PC-3 (cell line): Measurements from ENCODE around the gene FBXL5. TPM values are rescaled to one million over a fixed set of nuclear protein-coding genes. Genes with fewer than 3 reads are reported as not detected.

Experiments
- ATAC-seq: fragments of 200-7000 bp; cut with Tn5 transposase; 2 replicates; pipeline ENCODE4 v1.9.1; 2020; ENCODE audit warnings: mild to moderate bottlenecking, moderate library complexity
- BruUV-seq: library from RNA; stranded (reverse); fragments of 400-500 nt; replicated peaks from 2 replicates; lab custom pipeline; 2021; lab: Mats Ljungman, UMichigan
- CTCF ChIA-PET: fragments of 300-600 bp; sonication (Branson Sonifier 250); formaldehyde crosslinking; loops from one replicate; lab custom pipeline; 2022; ENCODE audit warnings: antibody characterized with exemption; lab: Charles Lee
- POLR2A ChIA-PET: fragments of 300-600 bp; sonication (Branson Sonifier 250); formaldehyde crosslinking; loops from one replicate; lab custom pipeline; 2022; ENCODE audit warnings: antibody characterized with exemption; ENCODE audit not compliant: unreplicated experiment; lab: Charles Lee
- DNase-seq: peaks from one replicate; pipeline ENCODE4 v3.0.0-alpha.2; 2015
- H2AFZ ChIP-seq: fragments of 300-600 bp; sonication (generic); 2 replicates; pipeline ENCODE4 v1.6.0; 2016; ENCODE audit warnings: antibody characterized with exemption, low read length
- H3F3A ChIP-seq: fragments of 300-600 bp; sonication (generic); one replicate; pipeline ENCODE4 v1.6.0; 2017; ENCODE audit warnings: antibody characterized with exemption, low read length, control low read depth, mild to moderate bottlenecking; ENCODE audit not compliant: unreplicated experiment
- H3K27ac ChIP-seq: fragments of 300-600 bp; sonication (generic); 2 replicates; pipeline ENCODE4 v1.5.1; 2016; ENCODE audit warnings: mild to moderate bottlenecking, low read length
- H3K27me3 ChIP-seq: fragments of 300-600 bp; sonication (generic); 2 replicates; pipeline ENCODE4 v1.6.1; 2016; ENCODE audit warnings: low read length, mixed read lengths
- H3K36me3 ChIP-seq: fragments of 300-600 bp; sonication (generic); 2 replicates; pipeline ENCODE4 v1.6.1; 2016; ENCODE audit warnings: low read depth, mixed run types, low read length, mixed read lengths
- H3K4me1 ChIP-seq: fragments of 300-600 bp; sonication (generic); 2 replicates; pipeline ENCODE4 v1.5.1; 2016; ENCODE audit warnings: low read length; ENCODE audit not compliant: insufficient read depth
- H3K4me2 ChIP-seq: fragments of 300-600 bp; sonication (generic); 2 replicates; pipeline ENCODE4 v1.6.0; 2016; ENCODE audit warnings: low read length
- H3K4me3 ChIP-seq: fragments of 300-600 bp; sonication (generic); 2 replicates; pipeline ENCODE4 v1.5.1; 2016; ENCODE audit warnings: mild to moderate bottlenecking, low read length, mixed read lengths
- H3K79me2 ChIP-seq: fragments of 300-600 bp; sonication (generic); 2 replicates; pipeline ENCODE4 v1.6.1; 2017; ENCODE audit warnings: low read length, mixed read lengths
- H3K9ac ChIP-seq: fragments of 300-600 bp; sonication (generic); 2 replicates; pipeline ENCODE4 v1.6.0; 2016; ENCODE audit warnings: mild to moderate bottlenecking, low read length
- H3K9me2 ChIP-seq: fragments of 300-600 bp; sonication (generic); replicated peaks from 2 replicates; pipeline ENCODE4 v1.6.1; 2016; ENCODE audit warnings: mixed run types, low read length, mixed read lengths
- H3K9me3 ChIP-seq: fragments of 300-600 bp; sonication (generic); 2 replicates; pipeline ENCODE4 v1.6.1; 2016; ENCODE audit warnings: low read length, mixed read lengths
- H4K20me1 ChIP-seq: fragments of 300-600 bp; sonication (generic); 2 replicates; pipeline ENCODE4 v1.6.1; 2016; ENCODE audit warnings: low read length, mixed read lengths
- EZH2 ChIP-seq: fragments of 300-600 bp; sonication (generic); IDR thresholded peaks from one replicate; pipeline ENCODE4 v1.6.1; 2017; ENCODE audit warnings: antibody characterized with exemption, mild to moderate bottlenecking, low read length; ENCODE audit not compliant: unreplicated experiment
- EZH2phosphoT487 ChIP-seq: fragments of 300-600 bp; sonication (generic); IDR thresholded peaks from 2 replicates; pipeline ENCODE4 v1.6.1; 2018; ENCODE audit warnings: mild to moderate bottlenecking, antibody characterized with exemption, low read length, borderline replicate concordance
- intact Hi-C: fragments of 100-400 bp; cut with micrococcal nuclease; formaldehyde crosslinking; loops from 2 replicates; pipeline ENCODE4 v1.9.0; 2023
- total RNA-seq: library from RNA; depleted of rRNA; stranded (reverse); fragments of >200 nt; gene quantifications from 2 replicates; pipeline ENCODE4 v1.2.3, GENCODE V29; 2014
- TF ChIP-seq, protein P1 (sequence below): fragments of 300-600 bp; sonication (generic); conservative IDR thresholded peaks from 2 replicates; pipeline ENCODE4 v1.5.1; 2017; ENCODE audit warnings: antibody characterized with exemption, low read depth, mild to moderate bottlenecking, low read length

FBXL5 gene
- total RNA-seq, 1 experiment from 2014 or later, result 42.4 TPM

DNA sequence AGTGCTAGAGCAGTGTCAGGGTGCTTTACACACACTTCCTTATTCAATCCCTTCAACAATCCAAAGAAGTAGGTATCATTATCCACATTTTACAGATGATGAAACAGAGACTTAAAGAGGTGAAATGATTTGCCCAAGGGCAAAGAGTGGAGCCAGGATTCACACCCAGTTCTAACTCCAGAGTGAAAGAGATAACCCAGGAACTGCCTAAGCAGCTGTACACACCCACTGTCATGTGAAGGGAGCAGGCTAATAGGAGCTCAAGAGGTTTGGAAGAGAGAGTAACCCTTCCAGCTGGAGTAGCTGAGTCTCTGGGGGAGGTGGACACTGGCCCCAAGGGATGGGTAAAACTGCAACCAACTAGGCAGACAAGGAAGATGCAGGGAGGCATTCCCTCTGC, 92.5 kb downstream of the FBXL5 start:
- ChIA-PET CTCF (no interaction called here), POLR2A (no interaction called here)
- no peaks in the 10 kb centered on the region for H3F3A ChIP-seq
- ATAC-seq, result no peak
- no peaks in the 10 kb centered on the region for H3K4me1 ChIP-seq
- H4K20me1 ChIP-seq, result no peaks in the 10 kb centered on the region
- H2AFZ ChIP-seq, result no peak overlapping the region
- intact Hi-C loops, result no loop called here
- no peak overlapping the region for H3K27ac ChIP-seq
- no TSS peak for BruUV-seq
- no peak overlapping the region for H3K4me2 ChIP-seq
- H3K36me3 ChIP-seq, result no peaks in the 10 kb centered on the region
- TF ChIP-seq EZH2 (no peak), EZH2phosphoT487 (no peak)
- TF ChIP-seq, protein P1, sequence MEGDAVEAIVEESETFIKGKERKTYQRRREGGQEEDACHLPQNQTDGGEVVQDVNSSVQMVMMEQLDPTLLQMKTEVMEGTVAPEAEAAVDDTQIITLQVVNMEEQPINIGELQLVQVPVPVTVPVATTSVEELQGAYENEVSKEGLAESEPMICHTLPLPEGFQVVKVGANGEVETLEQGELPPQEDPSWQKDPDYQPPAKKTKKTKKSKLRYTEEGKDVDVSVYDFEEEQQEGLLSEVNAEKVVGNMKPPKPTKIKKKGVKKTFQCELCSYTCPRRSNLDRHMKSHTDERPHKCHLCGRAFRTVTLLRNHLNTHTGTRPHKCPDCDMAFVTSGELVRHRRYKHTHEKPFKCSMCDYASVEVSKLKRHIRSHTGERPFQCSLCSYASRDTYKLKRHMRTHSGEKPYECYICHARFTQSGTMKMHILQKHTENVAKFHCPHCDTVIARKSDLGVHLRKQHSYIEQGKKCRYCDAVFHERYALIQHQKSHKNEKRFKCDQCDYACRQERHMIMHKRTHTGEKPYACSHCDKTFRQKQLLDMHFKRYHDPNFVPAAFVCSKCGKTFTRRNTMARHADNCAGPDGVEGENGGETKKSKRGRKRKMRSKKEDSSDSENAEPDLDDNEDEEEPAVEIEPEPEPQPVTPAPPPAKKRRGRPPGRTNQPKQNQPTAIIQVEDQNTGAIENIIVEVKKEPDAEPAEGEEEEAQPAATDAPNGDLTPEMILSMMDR, result no peak
- DNase-seq, result no peak
- H3K4me3 ChIP-seq, result no peak overlapping the region
- H3K9me3 ChIP-seq, result no peaks in the 10 kb centered on the region
- H3K79me2 ChIP-seq, result no peaks in the 10 kb centered on the region
- H3K9me2 ChIP-seq, result no peaks in the 10 kb centered on the region
- no peak overlapping the region for H3K9ac ChIP-seq
- H3K27me3 ChIP-seq, result no peaks in the 10 kb centered on the region

DNA sequence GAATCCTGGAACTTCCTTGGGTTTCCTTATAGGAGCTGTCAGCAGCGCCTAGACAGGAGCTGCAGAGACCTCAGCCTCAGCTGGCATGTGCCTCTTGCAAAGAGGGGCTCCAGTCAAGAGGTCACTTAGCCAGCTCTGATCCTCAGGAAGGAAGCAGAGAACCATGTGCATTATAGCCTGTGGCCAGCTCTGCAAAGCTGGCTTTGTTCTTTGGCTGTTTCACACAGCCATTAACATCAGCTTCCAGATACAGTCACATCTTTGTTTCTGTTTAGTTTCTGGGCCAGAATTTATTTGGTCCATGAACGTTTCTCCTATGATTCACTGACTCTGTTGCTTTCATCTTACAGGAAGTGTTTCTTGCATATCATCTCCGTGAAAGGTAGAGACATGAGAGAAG, 93.0 kb downstream of the FBXL5 start:
- intact Hi-C loops, result no loop called here
- Histone ChIP-seq H3K4me3 (no peak overlapping the region), H3K9me3 (no peaks in the 10 kb centered on the region), H3K4me1 (no peaks in the 10 kb centered on the region), H3K9ac (no peak overlapping the region), H3K79me2 (no peaks in the 10 kb centered on the region), H3K4me2 (no peak overlapping the region), H2AFZ (no peak overlapping the region), H3K36me3 (no peaks in the 10 kb centered on the region), H3F3A (no peaks in the 10 kb centered on the region), H3K27ac (no peak overlapping the region), H4K20me1 (no peaks in the 10 kb centered on the region), H3K9me2 (no peaks in the 10 kb centered on the region), H3K27me3 (no peaks in the 10 kb centered on the region)
- ChIA-PET POLR2A (no interaction called here), CTCF (no interaction called here)
- ATAC-seq (no peak), DNase-seq (no peak)
- TF ChIP-seq EZH2phosphoT487, result no peak
- TF ChIP-seq, protein P1, result no peak
- TF ChIP-seq EZH2, result no peak
- BruUV-seq, result no TSS peak

DNA sequence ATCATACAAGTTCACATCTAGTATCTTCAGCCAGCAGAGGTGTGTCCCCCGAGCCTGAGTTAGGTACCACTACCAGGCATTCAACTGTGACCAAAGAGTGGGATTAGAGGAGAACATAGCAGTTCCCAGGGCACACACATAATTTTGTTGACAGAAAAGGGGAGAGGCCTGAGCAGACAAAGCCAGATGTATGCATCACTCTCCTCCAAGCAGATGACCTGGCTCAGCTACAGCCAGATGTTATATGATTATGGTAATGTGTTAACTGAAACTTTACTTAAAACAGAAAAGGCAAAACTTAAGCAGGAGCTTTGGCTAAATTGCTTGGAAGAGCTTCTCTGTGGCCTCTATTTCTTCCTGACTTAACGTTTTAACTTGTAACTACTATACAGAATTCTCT, 96.6 kb downstream of the FBXL5 start:
- CTCF ChIA-PET, result no interaction called here
- Histone ChIP-seq H3F3A (no peaks in the 10 kb centered on the region), H3K4me1 (no peaks in the 10 kb centered on the region), H3K27me3 (no peaks in the 10 kb centered on the region), H3K27ac (no peak overlapping the region), H3K79me2 (no peaks in the 10 kb centered on the region), H3K4me2 (no peak overlapping the region), H4K20me1 (no peaks in the 10 kb centered on the region), H3K4me3 (no peak overlapping the region), H3K9me3 (no peaks in the 10 kb centered on the region), H3K9me2 (no peaks in the 10 kb centered on the region), H3K9ac (no peak overlapping the region), H2AFZ (no peak overlapping the region), H3K36me3 (no peaks in the 10 kb centered on the region)
- BruUV-seq, result no TSS peak
- ATAC-seq (no peak), DNase-seq (no peak)
- TF ChIP-seq EZH2phosphoT487 (no peak), EZH2 (no peak)
- TF ChIP-seq, protein P1, result no peak
- POLR2A ChIA-PET, result no interaction called here
- intact Hi-C loops, result no loop called here
